Astrocyte (in vitro differentiated cells and primary cell): Measurements from ENCODE around the gene KLHL24.

Experiments
- CTCF ChIP-seq: IDR thresholded peaks from 2 replicates; pipeline ENCODE4 v1.5.1; 2011; ENCODE audit warnings: low read depth, mild to moderate bottlenecking, inconsistent platforms, low read length, moderate library complexity; ENCODE audit not compliant: insufficient read depth
- EZH2 ChIP-seq: IDR thresholded peaks from 2 replicates; pipeline ENCODE4 v1.6.1; 2012; ENCODE audit warnings: mild to moderate bottlenecking, low read length, inconsistent platforms; ENCODE audit not compliant: insufficient read depth

- TF ChIP-seq CTCF, result no peak
- TF ChIP-seq EZH2, result no peak
Measured at GRCh38 chr3:183699238-183699947, 64.0 kb downstream of the KLHL24 start.
